Neural cell (in vitro differentiated cells): ENCODE results near the gene PSMD11. TPM values are rescaled to one million over a fixed set of nuclear protein-coding genes. Genes with fewer than 3 reads are reported as not detected.
A peak's percentile ranks its signal among the peaks of the same experiment; 100 is the strongest.

Experiments used
- H2AFZ ChIP-seq: fragments of 200-600, 300-800 bp; sonication (generic), shearing (Covaris generic); 2 replicates; pipeline ENCODE4 v1.6.0; 2014; ENCODE audit warnings: low read depth, mild to moderate bottlenecking, antibody characterized with exemption, low read length, moderate library complexity
- H3F3A ChIP-seq: fragments of 200-600 bp; shearing (Covaris generic); 2 replicates; pipeline ENCODE4 v1.6.1; 2016; ENCODE audit warnings: mild to moderate bottlenecking, moderate library complexity, mixed read lengths, antibody characterized with exemption, low read length; ENCODE audit not compliant: insufficient read depth, poor library complexity, severe bottlenecking
- H3K27ac ChIP-seq: fragments of 200-600, 300-800 bp; sonication (generic), shearing (Covaris generic); 2 replicates; pipeline ENCODE4 v1.5.1; 2014; ENCODE audit warnings: mild to moderate bottlenecking, low read length, moderate library complexity
- H3K27me3 ChIP-seq: fragments of 300-800, 200-600 bp; sonication (generic), shearing (Covaris generic); 2 replicates; pipeline ENCODE4 v1.6.0; 2014; ENCODE audit warnings: mild to moderate bottlenecking, low read depth, low read length, moderate library complexity; ENCODE audit not compliant: insufficient read depth
- H3K36me3 ChIP-seq: fragments of 300-800, 200-600 bp; sonication (generic), shearing (Covaris generic); 2 replicates; pipeline ENCODE4 v1.5.1; 2014; ENCODE audit warnings: mild to moderate bottlenecking, antibody characterized with exemption, low read length, moderate library complexity; ENCODE audit not compliant: insufficient read depth
- H3K4me2 ChIP-seq: fragments of 300-800, 200-600 bp; sonication (generic), shearing (Covaris generic); 2 replicates; pipeline ENCODE4 v1.6.0; 2014; ENCODE audit warnings: mild to moderate bottlenecking, low read length
- H3K4me3 ChIP-seq: fragments of 300-800, 200-600 bp; sonication (generic), shearing (Covaris generic); 2 replicates; pipeline ENCODE4 v1.5.1; 2014; ENCODE audit warnings: mild to moderate bottlenecking, low read length, moderate library complexity
- H3K79me2 ChIP-seq: fragments of 200-600 bp; shearing (Covaris generic); replicated peaks from 2 replicates; pipeline ENCODE4 v1.6.0; 2014; ENCODE audit warnings: mild to moderate bottlenecking, low read length, moderate library complexity; ENCODE audit not compliant: insufficient read depth
- H3K9ac ChIP-seq: fragments of 300-800, 200-600 bp; sonication (generic), shearing (Covaris generic); 2 replicates; pipeline ENCODE4 v1.6.1; 2016; ENCODE audit warnings: mild to moderate bottlenecking, low read length, mixed read lengths
- H3K9me2 ChIP-seq: fragments of 200-600 bp; shearing (Covaris generic); 2 replicates; pipeline ENCODE4 v1.6.1; 2016; ENCODE audit warnings: mild to moderate bottlenecking, low read length, mixed read lengths; ENCODE audit not compliant: insufficient read depth
- H3K9me3 ChIP-seq: fragments of 200-600, 300-800 bp; sonication (generic), shearing (Covaris generic); 2 replicates; pipeline ENCODE4 v1.6.1; 2016; ENCODE audit warnings: mild to moderate bottlenecking, mixed run types, low read length, moderate library complexity, mixed read lengths
- H4K20me1 ChIP-seq: fragments of 200-600 bp; shearing (Covaris generic); 2 replicates; pipeline ENCODE4 v1.6.1; 2016; ENCODE audit warnings: mild to moderate bottlenecking, mixed run types; ENCODE audit not compliant: insufficient read depth
- CTCF ChIP-seq: fragments of 450-650 bp; IDR thresholded peaks from 2 replicates; pipeline ENCODE4 v1.5.1; 2014; ENCODE audit warnings: antibody characterized with exemption, mild to moderate bottlenecking, moderate library complexity; ENCODE audit not compliant: poor library complexity, severe bottlenecking
- EP300 ChIP-seq: fragments of 450-650 bp; conservative IDR thresholded peaks from 2 replicates; pipeline ENCODE4 v1.6.1; 2014; ENCODE audit warnings: antibody characterized with exemption, mild to moderate bottlenecking, moderate library complexity; ENCODE audit not compliant: poor library complexity, severe bottlenecking
- EZH2 ChIP-seq: fragments of 200-600, 300-800 bp; shearing (Covaris generic), sonication (generic); IDR thresholded peaks from 2 replicates; pipeline ENCODE4 v1.6.1; 2014; ENCODE audit warnings: antibody characterized with exemption, low read length, borderline replicate concordance, mild to moderate bottlenecking; ENCODE audit not compliant: insufficient read depth, poor library complexity, severe bottlenecking
- MXI1 ChIP-seq: fragments of 450-650 bp; conservative IDR thresholded peaks from 2 replicates; pipeline ENCODE4 v1.6.1; 2014; ENCODE audit warnings: antibody characterized with exemption, mild to moderate bottlenecking; ENCODE audit not compliant: poor library complexity, severe bottlenecking
- POLR2AphosphoS5 ChIP-seq: IDR thresholded peaks from 2 replicates; pipeline ENCODE4 v1.6.1; 2012
- RAD21 ChIP-seq: fragments of 450-650 bp; conservative IDR thresholded peaks from 2 replicates; pipeline ENCODE4 v1.6.1; 2014; ENCODE audit warnings: antibody characterized with exemption, mild to moderate bottlenecking, moderate library complexity
- REST ChIP-seq: IDR thresholded peaks from 2 replicates; pipeline ENCODE4 v1.6.1; 2012; ENCODE audit warnings: borderline replicate concordance
- SMC3 ChIP-seq: fragments of 450-650 bp; conservative IDR thresholded peaks from 2 replicates; pipeline ENCODE4 v1.6.1; 2014; ENCODE audit warnings: antibody characterized with exemption, mild to moderate bottlenecking, moderate library complexity; ENCODE audit not compliant: poor library complexity
- TAF1 ChIP-seq: IDR thresholded peaks from 2 replicates; pipeline ENCODE4 v1.6.1; 2012; ENCODE audit warnings: low read depth
- polyA plus RNA-seq: library from polyadenylated mRNA; depleted of rRNA; stranded (reverse); fragments of >200 nt; gene quantifications from 2 replicates; pipeline ENCODE4 v1.2.3, GENCODE V29; 2014

The PSMD11 gene
- polyA plus RNA-seq, 1 donor from 2014 or later = 43.9 TPM

- Histone ChIP-seq H2AFZ (no peak overlapping the region), H3K36me3 (no peaks in the 10 kb centered on the region), H3K27ac (no peak overlapping the region), H3K4me2 (no peak overlapping the region), H3K9me3 (no peaks in the 10 kb centered on the region), H3K4me3 (no peak overlapping the region), H3F3A (no peaks in the 10 kb centered on the region), H3K9me2 (no peaks in the 10 kb centered on the region), H3K79me2 (no peaks in the 10 kb centered on the region), H3K9ac (no peak overlapping the region), H3K27me3 (no peaks in the 10 kb centered on the region), H4K20me1 (no peaks in the 10 kb centered on the region)
- no peak for TF ChIP-seq EP300
- no peak for TF ChIP-seq TAF1
- TF ChIP-seq POLR2AphosphoS5 = no peak
- TF ChIP-seq SMC3 = peak; percentile 71
- no peak for TF ChIP-seq MXI1
- no peak for TF ChIP-seq EZH2
- no peak for TF ChIP-seq REST
- peak; percentile 44 for TF ChIP-seq RAD21
- TF ChIP-seq CTCF = peak; percentile 64
Observed at GRCh38 chr17:32461853-32462617, 17.7 kb downstream of the PSMD11 start.

- Histone ChIP-seq H3K9me2 (no peaks in the 10 kb centered on the region), H4K20me1 (no peaks in the 10 kb centered on the region), H3K4me3 (no peak overlapping the region), H2AFZ (no peak overlapping the region), H3F3A (no peaks in the 10 kb centered on the region), H3K79me2 (no peaks in the 10 kb centered on the region), H3K9me3 (no peaks in the 10 kb centered on the region), H3K4me2 (no peak overlapping the region), H3K36me3 (no peaks in the 10 kb centered on the region), H3K27me3 (no peaks in the 10 kb centered on the region), H3K9ac (no peak overlapping the region), H3K27ac (no peak overlapping the region)
- TF ChIP-seq CTCF (no peak), RAD21 (no peak), REST (no peak), POLR2AphosphoS5 (no peak), EZH2 (no peak), EP300 (no peak), TAF1 (no peak)
Observed at GRCh38 chr17:32463304-32463703, 19.0 kb downstream of the PSMD11 start.
